Measurements from ENCODE around the gene PHYKPL.

GRCh38 chr5:178221853-178222252 lies 10.7 kb downstream of the PHYKPL start:
- TF ChIP-seq CTCF (IDR thresholded peaks at IDR 0.05), result no peak
- TF ChIP-seq POLR2A (IDR thresholded peaks at IDR 0.05), result no peak
